ENCODE measurements around the gene SMARCA2. TPM values are rescaled to one million over a fixed set of nuclear protein-coding genes. Genes with fewer than 3 reads are reported as not detected.
A peak's percentile ranks its signal among the peaks of the same experiment; 100 is the strongest.

Gene SMARCA2
- total RNA-seq (100 to 1,000 TPM; 227 to 245 TPM), polyA plus RNA-seq (10 to 100 TPM; 18.5 to 57.4 TPM)

GRCh38 chr9:2014696-2015580 lies at the start of gene SMARCA2:
SMARCA2 (plus strand) TSS chr9:2015347; CDS start chr9:2029023, 13,676 bp downstream.
- Histone ChIP-seq H3K9me3 (ENCODE audit: control insufficient read depth in 1 of 2, low read length in 2 of 2) (no peaks in the 10 kb centered on the region), H3K36me3 (ENCODE audit: insufficient read depth, low read length) (no peaks in the 10 kb centered on the region), H3K27me3 (ENCODE audit: insufficient read depth, low read length) (no peaks in the 10 kb centered on the region), H3K4me3 (ENCODE audit: low read length in 2 of 2) (peak within 1 kb of the TSS; percentile 84 to 98), H3K4me1 (ENCODE audit: insufficient read depth, low read length) (peaks cover 29% of the 10 kb centered on the region), H3K27ac (ENCODE audit: low read depth, low read length) (peak within 1 kb of the TSS; percentile 92)
- peaks cover 0 to 3% of the 10 kb centered on the region in 2 donors for H3K27me3 Mint-ChIP-seq
- ChIA-PET CTCF (ENCODE audit: partially characterized antibody) (interaction anchor here (0.6 to 1.8 kb wide), 7 partner anchors 11 to 72 kb away, joined by 3 to 10 read pairs (median 3); no protein-coding TSS in a partner anchor), POLR2A (ENCODE audit: partially characterized antibody) (interaction anchor here (0.7 to 7.3 kb wide), 22 partner anchors 9 to 1512 kb away, joined by 3 to 174 read pairs (median 4); partner anchors contain the start of genes PUM3 and RFX3)
- intact Hi-C loops (cut with micrococcal nuclease), result loop anchor here (1.0 to 5.0 kb wide), 6 partner anchors 20 to 1512 kb away; partner anchors contain the start of gene RFX3
- peak within 1 kb of the TSS; percentile 96 to 100 (median 99) for H3K27ac Mint-ChIP-seq
- peak within 1 kb of the TSS; percentile 95 to 100 (median 99) for H3K4me3 Mint-ChIP-seq
- peaks cover 15 to 40% (median 24%) of the 10 kb centered on the region in 4 donors for H3K4me1 Mint-ChIP-seq
- H3K36me3 Mint-ChIP-seq, result peaks cover 0 to 29% of the 10 kb centered on the region in 2 donors
- peak; percentile 97 to 98 (median 98) for DNase-seq
- peaks cover 0 to 8% (median 0%) of the 10 kb centered on the region in 8 donors for H3K9me3 Mint-ChIP-seq

DNA sequence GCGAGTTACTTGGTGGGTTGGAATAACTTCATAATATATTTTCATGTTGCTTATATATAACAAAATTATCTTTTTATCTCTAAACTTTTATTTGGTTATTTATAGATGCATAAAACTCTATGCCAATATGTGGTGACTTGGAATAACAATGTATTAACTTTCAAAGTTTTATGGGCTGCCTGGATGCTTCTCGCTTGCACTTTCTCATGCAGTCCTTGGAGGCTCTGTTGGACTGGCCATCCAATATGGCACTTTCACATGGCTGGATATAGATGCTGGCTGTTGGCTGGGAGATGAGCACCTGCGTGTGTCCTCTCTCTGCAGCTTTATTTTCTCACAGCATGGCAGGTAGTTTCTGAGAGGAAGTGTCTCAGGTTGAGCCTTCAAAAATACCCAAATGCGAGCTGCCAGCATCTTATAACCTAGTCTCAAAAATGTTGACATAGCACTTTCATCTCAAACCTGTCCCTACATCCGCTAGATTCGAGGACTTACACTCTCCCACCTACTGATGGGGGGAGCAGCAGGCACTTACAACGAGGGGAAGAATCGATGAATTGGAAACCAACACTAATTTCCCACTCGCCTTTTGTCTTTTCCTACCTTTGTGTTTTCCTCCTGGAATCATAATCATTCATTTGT lies 48.3 kb upstream of the SMARCA2 start:
- Histone ChIP-seq H3K36me3 (ENCODE audit: insufficient read depth, low read length) (no peaks in the 10 kb centered on the region), H3K9me3 (ENCODE audit: control insufficient read depth in 1 of 2, low read length in 2 of 2) (no peaks in the 10 kb centered on the region), H3K27ac (ENCODE audit: low read depth, low read length) (no peak overlapping the region), H3K4me1 (ENCODE audit: insufficient read depth, low read length) (no peaks in the 10 kb centered on the region), H3K27me3 (ENCODE audit: insufficient read depth, low read length) (no peaks in the 10 kb centered on the region), H3K4me3 (ENCODE audit: low read length in 2 of 2) (no peak overlapping the region)
- H3K27me3 Mint-ChIP-seq, result peaks cover 0 to 3% of the 10 kb centered on the region in 2 donors
- no peak overlapping the region for H3K4me3 Mint-ChIP-seq
- ChIA-PET CTCF (ENCODE audit: partially characterized antibody) (interaction anchor here (1.2 kb wide), 1 partner anchor 101 kb away, joined by 3 read pairs; no protein-coding TSS in a partner anchor), POLR2A (ENCODE audit: partially characterized antibody) (no interaction called here)
- H3K9me3 Mint-ChIP-seq, result peaks cover 0 to 6% (median 0%) of the 10 kb centered on the region in 8 donors
- H3K4me1 Mint-ChIP-seq, result no peaks in the 10 kb centered on the region
- no peak overlapping the region for H3K27ac Mint-ChIP-seq
- no peak for DNase-seq
- H3K36me3 Mint-ChIP-seq, result no peaks in the 10 kb centered on the region
- intact Hi-C loops (cut with micrococcal nuclease), result no loop called here

DNA sequence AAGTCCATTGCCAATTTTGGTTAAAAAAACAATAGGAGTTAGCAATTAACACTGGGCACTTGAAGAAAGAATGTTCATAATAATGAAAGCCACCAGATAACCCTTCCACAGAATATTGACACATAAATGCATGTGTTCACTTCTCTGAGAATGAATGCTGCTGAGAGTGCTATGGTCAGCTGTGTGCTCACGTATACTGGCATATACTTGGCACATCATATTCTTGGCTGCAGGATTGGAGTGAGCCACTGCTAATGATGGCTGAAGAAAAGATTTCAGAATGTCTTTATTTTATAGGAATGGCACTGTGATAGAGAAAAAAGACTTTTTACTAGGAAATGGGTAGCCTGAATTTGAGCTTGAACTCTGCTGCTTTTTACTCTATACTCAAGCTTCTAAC lies 46.0 kb upstream of the SMARCA2 start:
- Histone ChIP-seq H3K4me3 (ENCODE audit: low read length in 2 of 2) (no peak overlapping the region), H3K9me3 (ENCODE audit: control insufficient read depth in 1 of 2, low read length in 2 of 2) (no peaks in the 10 kb centered on the region), H3K36me3 (ENCODE audit: insufficient read depth, low read length) (no peaks in the 10 kb centered on the region), H3K4me1 (ENCODE audit: insufficient read depth, low read length) (no peaks in the 10 kb centered on the region), H3K27me3 (ENCODE audit: insufficient read depth, low read length) (no peaks in the 10 kb centered on the region), H3K27ac (ENCODE audit: low read depth, low read length) (no peak overlapping the region)
- intact Hi-C loops (cut with micrococcal nuclease), result no loop called here
- peaks cover 0 to 3% of the 10 kb centered on the region in 2 donors for H3K27me3 Mint-ChIP-seq
- H3K36me3 Mint-ChIP-seq, result no peaks in the 10 kb centered on the region
- ChIA-PET CTCF (ENCODE audit: partially characterized antibody) (no interaction called here), POLR2A (ENCODE audit: partially characterized antibody) (no interaction called here)
- H3K4me3 Mint-ChIP-seq, result no peak overlapping the region
- no peaks in the 10 kb centered on the region for H3K4me1 Mint-ChIP-seq
- H3K27ac Mint-ChIP-seq, result no peak overlapping the region
- DNase-seq, result no peak
- peaks cover 0 to 13% (median 2%) of the 10 kb centered on the region in 8 donors for H3K9me3 Mint-ChIP-seq

GRCh38 chr9:1969898-1970297 lies 45.2 kb upstream of the SMARCA2 start:
- no peaks in the 10 kb centered on the region for H3K27me3 ChIP-seq (ENCODE audit: insufficient read depth, low read length)
- H3K4me3 ChIP-seq (ENCODE audit: low read length in 2 of 2), result no peak overlapping the region
- peaks cover 0 to 13% (median 2%) of the 10 kb centered on the region in 8 donors for H3K9me3 Mint-ChIP-seq
- H3K9me3 ChIP-seq (ENCODE audit: control insufficient read depth in 1 of 2, low read length in 2 of 2), result no peaks in the 10 kb centered on the region
- H3K27ac ChIP-seq (ENCODE audit: low read depth, low read length), result no peak overlapping the region
- H3K27me3 Mint-ChIP-seq, result peaks cover 0 to 3% of the 10 kb centered on the region in 2 donors
- H3K36me3 ChIP-seq (ENCODE audit: insufficient read depth, low read length), result no peaks in the 10 kb centered on the region
- no peak overlapping the region for H3K4me3 Mint-ChIP-seq
- intact Hi-C loops (cut with micrococcal nuclease), result no loop called here
- no peaks in the 10 kb centered on the region for H3K36me3 Mint-ChIP-seq
- H3K4me1 ChIP-seq (ENCODE audit: insufficient read depth, low read length), result no peaks in the 10 kb centered on the region
- DNase-seq, result no peak
- ChIA-PET POLR2A (ENCODE audit: partially characterized antibody) (no interaction called here), CTCF (ENCODE audit: partially characterized antibody) (no interaction called here)
- H3K27ac Mint-ChIP-seq, result no peak overlapping the region
- no peaks in the 10 kb centered on the region for H3K4me1 Mint-ChIP-seq

DNA sequence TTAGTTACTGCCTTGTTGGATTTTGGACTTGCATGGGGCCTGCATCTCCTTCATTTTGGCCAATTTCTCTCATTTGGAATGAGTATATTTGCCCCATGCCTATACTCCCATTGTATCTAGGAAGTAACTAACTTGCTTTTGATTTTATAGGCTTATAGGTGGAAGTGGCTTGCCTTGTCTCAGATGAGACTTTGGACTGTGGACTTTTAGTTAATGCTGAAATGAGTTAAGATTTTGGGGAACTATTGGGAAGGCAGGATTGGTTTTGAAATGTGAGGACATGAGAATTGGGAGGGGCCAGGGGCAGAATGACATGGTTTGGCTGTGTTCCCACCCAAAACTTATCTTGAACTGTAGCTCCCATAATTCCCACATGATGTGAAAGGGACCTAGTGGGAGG lies 42.5 kb upstream of the SMARCA2 start:
- H3K36me3 Mint-ChIP-seq, result no peaks in the 10 kb centered on the region
- CTCF ChIA-PET (ENCODE audit: partially characterized antibody), result no interaction called here
- no peak overlapping the region for H3K4me3 ChIP-seq (ENCODE audit: low read length in 2 of 2)
- H3K9me3 ChIP-seq (ENCODE audit: control insufficient read depth in 1 of 2, low read length in 2 of 2), result no peaks in the 10 kb centered on the region
- intact Hi-C loops (cut with micrococcal nuclease), result no loop called here
- no peaks in the 10 kb centered on the region for H3K27me3 Mint-ChIP-seq
- no peaks in the 10 kb centered on the region for H3K4me1 Mint-ChIP-seq
- no peak overlapping the region for H3K4me3 Mint-ChIP-seq
- POLR2A ChIA-PET (ENCODE audit: partially characterized antibody), result no interaction called here
- no peaks in the 10 kb centered on the region for H3K36me3 ChIP-seq (ENCODE audit: insufficient read depth, low read length)
- H3K4me1 ChIP-seq (ENCODE audit: insufficient read depth, low read length), result no peaks in the 10 kb centered on the region
- no peaks in the 10 kb centered on the region for H3K27me3 ChIP-seq (ENCODE audit: insufficient read depth, low read length)
- H3K27ac ChIP-seq (ENCODE audit: low read depth, low read length), result no peak overlapping the region
- peaks cover 0 to 13% (median 2%) of the 10 kb centered on the region in 8 donors for H3K9me3 Mint-ChIP-seq
- no peak overlapping the region for H3K27ac Mint-ChIP-seq
- DNase-seq, result no peak

GRCh38 chr9:1977026-1977425 lies 38.1 kb upstream of the SMARCA2 start:
- H3K9me3 Mint-ChIP-seq, result peaks cover 0 to 7% (median 2%) of the 10 kb centered on the region in 8 donors
- no peak overlapping the region for H3K27ac Mint-ChIP-seq
- Histone ChIP-seq H3K9me3 (ENCODE audit: control insufficient read depth in 1 of 2, low read length in 2 of 2) (no peaks in the 10 kb centered on the region), H3K4me1 (ENCODE audit: insufficient read depth, low read length) (no peaks in the 10 kb centered on the region), H3K4me3 (ENCODE audit: low read length in 2 of 2) (no peak overlapping the region), H3K27ac (ENCODE audit: low read depth, low read length) (no peak overlapping the region), H3K27me3 (ENCODE audit: insufficient read depth, low read length) (no peaks in the 10 kb centered on the region), H3K36me3 (ENCODE audit: insufficient read depth, low read length) (no peaks in the 10 kb centered on the region)
- H3K4me3 Mint-ChIP-seq, result no peak overlapping the region
- no peaks in the 10 kb centered on the region for H3K4me1 Mint-ChIP-seq
- intact Hi-C loops (cut with micrococcal nuclease), result no loop called here
- DNase-seq, result no peak
- POLR2A ChIA-PET (ENCODE audit: partially characterized antibody), result no interaction called here
- CTCF ChIA-PET (ENCODE audit: partially characterized antibody), result no interaction called here
- no peaks in the 10 kb centered on the region for H3K27me3 Mint-ChIP-seq
- H3K36me3 Mint-ChIP-seq, result no peaks in the 10 kb centered on the region

GRCh38 chr9:1978941-1979340 lies 36.2 kb upstream of the SMARCA2 start:
- Mint-ChIP-seq H3K36me3 (no peaks in the 10 kb centered on the region), H3K4me3 (no peak overlapping the region), H3K27me3 (no peaks in the 10 kb centered on the region), H3K27ac (no peak overlapping the region), H3K9me3 (no peaks in the 10 kb centered on the region), H3K4me1 (no peaks in the 10 kb centered on the region)
- H3K27me3 ChIP-seq (ENCODE audit: insufficient read depth, low read length), result no peaks in the 10 kb centered on the region
- H3K4me3 ChIP-seq (ENCODE audit: low read length in 2 of 2), result no peak overlapping the region
- ChIA-PET POLR2A (ENCODE audit: partially characterized antibody) (no interaction called here), CTCF (ENCODE audit: partially characterized antibody) (no interaction called here)
- DNase-seq, result no peak
- no peaks in the 10 kb centered on the region for H3K9me3 ChIP-seq (ENCODE audit: control insufficient read depth in 1 of 2, low read length in 2 of 2)
- H3K36me3 ChIP-seq (ENCODE audit: insufficient read depth, low read length), result no peaks in the 10 kb centered on the region
- intact Hi-C loops (cut with micrococcal nuclease), result no loop called here
- no peaks in the 10 kb centered on the region for H3K4me1 ChIP-seq (ENCODE audit: insufficient read depth, low read length)
- H3K27ac ChIP-seq (ENCODE audit: low read depth, low read length), result no peak overlapping the region

Data from CD4-positive, alpha-beta memory T cell (primary cell).